Measurements from ENCODE around the gene HOXB8. TPM values are rescaled to one million over a fixed set of nuclear protein-coding genes. Genes with fewer than 3 reads are reported as not detected.

Gene HOXB8
- total RNA-seq, 4 donors from 2014 or later = 1.8 to 21.3 (median 8.9) TPM

DNA sequence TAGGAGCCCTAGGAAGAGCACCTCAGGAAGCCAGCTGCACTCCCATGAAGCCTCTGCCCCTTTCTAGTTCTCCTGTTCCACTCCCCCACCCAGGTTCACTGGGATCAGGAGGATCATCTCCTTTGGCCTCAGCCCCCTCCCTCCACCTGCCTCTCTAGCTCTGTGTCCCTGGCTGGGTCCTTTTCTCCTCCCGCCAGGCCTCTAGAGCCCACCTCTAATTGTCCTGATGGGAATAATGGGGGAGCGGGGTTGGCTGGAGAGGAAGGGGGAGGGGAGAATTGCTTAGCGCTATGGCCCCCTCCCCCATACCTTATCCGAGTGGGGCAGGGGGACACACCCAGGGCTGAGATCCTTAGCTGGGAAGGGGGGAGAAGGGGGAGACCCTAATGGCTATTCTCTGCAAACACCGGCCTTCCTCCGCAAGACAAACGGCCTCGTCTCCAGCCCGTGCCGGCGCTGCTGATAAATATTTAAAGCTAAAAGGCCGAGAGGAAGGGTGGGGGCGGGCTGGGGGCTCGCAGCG lies 5.3 kb downstream of the HOXB8 start:
- H3K9me3 ChIP-seq = no peaks in the 10 kb centered on the region
- H3K27me3 ChIP-seq = peaks cover 43% of the 10 kb centered on the region
- peak overlapping the region; percentile 90 to 94 (median 92) for H3K27ac ChIP-seq

DNA sequence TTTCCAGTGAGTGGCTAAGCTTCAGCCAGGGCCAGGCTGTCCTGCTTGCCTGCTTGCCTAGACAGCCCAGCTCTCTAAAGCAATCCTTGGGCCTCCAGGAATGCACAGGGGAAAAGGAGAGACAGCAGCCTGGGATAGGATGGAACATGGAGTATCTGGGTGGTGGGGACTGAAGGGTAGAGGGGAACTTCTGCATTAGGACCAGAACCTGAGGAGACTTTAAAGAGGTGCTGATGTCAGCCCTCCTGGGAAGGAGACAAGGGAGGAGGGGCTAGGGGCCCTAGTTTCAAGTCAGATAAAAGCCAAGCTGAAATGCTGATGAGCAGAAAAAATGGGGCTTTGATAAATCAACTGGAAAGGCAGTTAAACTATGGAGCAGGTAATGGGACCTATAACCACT lies 6.1 kb downstream of the HOXB8 start:
- Histone ChIP-seq H3K27ac (peak overlapping the region in 1 of 4 donors; percentile 90), H3K36me3 (no peaks in the 10 kb centered on the region), H3K4me1 (peaks cover 0 to 50% (median 40%) of the 10 kb centered on the region in 4 donors), H3K4me3 (peak overlapping the region in 2 of 4 donors; percentile 70 to 75), H3K9me3 (no peaks in the 10 kb centered on the region), H3K27me3 (peaks cover 37% of the 10 kb centered on the region)
- in situ Hi-C loops (cut with MboI; ENCODE audit: low pct_ligation_motif_present in 1 of 4, low pct_unique_long_range_greater_than_20kb in 1 of 4, low sequenced_read_pairs in 3 of 4) (no loop called here), intact Hi-C loops (cut with DNase I; ENCODE audit: low total_unique reads) (no loop called here)
- DNase-seq = no peak
- TF ChIP-seq POLR2A (IDR thresholded peaks at IDR 0.05) (no peak), POLR2AphosphoS5 (IDR thresholded peaks at IDR 0.05) (no peak), EP300 (IDR thresholded peaks at IDR 0.05; ENCODE audit: low read depth) (no peak)
- TF ChIP-seq, protein P1, sequence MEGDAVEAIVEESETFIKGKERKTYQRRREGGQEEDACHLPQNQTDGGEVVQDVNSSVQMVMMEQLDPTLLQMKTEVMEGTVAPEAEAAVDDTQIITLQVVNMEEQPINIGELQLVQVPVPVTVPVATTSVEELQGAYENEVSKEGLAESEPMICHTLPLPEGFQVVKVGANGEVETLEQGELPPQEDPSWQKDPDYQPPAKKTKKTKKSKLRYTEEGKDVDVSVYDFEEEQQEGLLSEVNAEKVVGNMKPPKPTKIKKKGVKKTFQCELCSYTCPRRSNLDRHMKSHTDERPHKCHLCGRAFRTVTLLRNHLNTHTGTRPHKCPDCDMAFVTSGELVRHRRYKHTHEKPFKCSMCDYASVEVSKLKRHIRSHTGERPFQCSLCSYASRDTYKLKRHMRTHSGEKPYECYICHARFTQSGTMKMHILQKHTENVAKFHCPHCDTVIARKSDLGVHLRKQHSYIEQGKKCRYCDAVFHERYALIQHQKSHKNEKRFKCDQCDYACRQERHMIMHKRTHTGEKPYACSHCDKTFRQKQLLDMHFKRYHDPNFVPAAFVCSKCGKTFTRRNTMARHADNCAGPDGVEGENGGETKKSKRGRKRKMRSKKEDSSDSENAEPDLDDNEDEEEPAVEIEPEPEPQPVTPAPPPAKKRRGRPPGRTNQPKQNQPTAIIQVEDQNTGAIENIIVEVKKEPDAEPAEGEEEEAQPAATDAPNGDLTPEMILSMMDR (IDR thresholded peaks at IDR 0.05) = no peak

More for the DNA sequence above, 5.3 kb downstream of the HOXB8 start:
- Histone ChIP-seq H3K36me3 (no peaks in the 10 kb centered on the region), H3K4me1 (peaks cover 0 to 58% (median 48%) of the 10 kb centered on the region in 4 donors), H3K4me3 (peak overlapping the region; percentile 62 to 75 (median 68))
- in situ Hi-C loops (cut with MboI; ENCODE audit: low pct_ligation_motif_present in 1 of 4, low pct_unique_long_range_greater_than_20kb in 1 of 4, low sequenced_read_pairs in 3 of 4) = no loop called here
- 13 to 79% methylated on average over 2 to 14 of the region's 15 CpGs for WGBS, 2 donors (ENCODE audit: low coverage in 1 of 2)
- intact Hi-C loops (cut with DNase I; ENCODE audit: low total_unique reads) = no loop called here
- TF ChIP-seq POLR2AphosphoS5 (IDR thresholded peaks at IDR 0.05) (no peak), EP300 (IDR thresholded peaks at IDR 0.05; ENCODE audit: low read depth) (no peak), POLR2A (IDR thresholded peaks at IDR 0.05) (no peak)
- TF ChIP-seq, protein P1 (IDR thresholded peaks at IDR 0.05) = no peak
- no peak for DNase-seq

DNA sequence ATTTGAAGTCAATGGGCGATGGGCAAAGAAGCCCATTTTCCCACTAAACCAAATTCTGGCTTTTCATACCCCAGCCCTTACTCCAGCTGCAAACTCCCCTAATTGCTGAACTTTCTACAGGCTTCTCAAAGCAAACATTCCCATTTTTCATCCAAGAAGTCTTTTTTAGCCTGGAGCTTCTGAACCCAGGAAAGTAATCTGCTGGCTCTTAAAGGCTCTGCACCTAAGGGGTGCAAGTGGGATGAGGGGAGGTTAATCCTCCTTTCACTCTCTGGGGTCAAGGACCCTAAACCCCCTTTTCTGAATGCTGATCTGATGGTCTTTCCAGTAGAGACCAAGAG lies 6.6 kb downstream of the HOXB8 start:
- Histone ChIP-seq H3K27ac (no peak overlapping the region), H3K4me3 (no peak overlapping the region), H3K27me3 (peaks cover 35% of the 10 kb centered on the region), H3K9me3 (no peaks in the 10 kb centered on the region), H3K36me3 (no peaks in the 10 kb centered on the region), H3K4me1 (peaks cover 0 to 44% (median 36%) of the 10 kb centered on the region in 4 donors)
- intact Hi-C loops (cut with DNase I; ENCODE audit: low total_unique reads) = no loop called here
- WGBS, 2 donors (ENCODE audit: low coverage in 1 of 2) = 100% methylated on average over 1 of the region's 1 CpG
- TF ChIP-seq EP300 (IDR thresholded peaks at IDR 0.05; ENCODE audit: low read depth) (no peak), POLR2AphosphoS5 (IDR thresholded peaks at IDR 0.05) (no peak), POLR2A (IDR thresholded peaks at IDR 0.05) (no peak)
- TF ChIP-seq, protein P1 (IDR thresholded peaks at IDR 0.05) = no peak
- in situ Hi-C loops (cut with MboI; ENCODE audit: low pct_ligation_motif_present in 1 of 4, low pct_unique_long_range_greater_than_20kb in 1 of 4, low sequenced_read_pairs in 3 of 4) = no loop called here
- DNase-seq = no peak

DNA sequence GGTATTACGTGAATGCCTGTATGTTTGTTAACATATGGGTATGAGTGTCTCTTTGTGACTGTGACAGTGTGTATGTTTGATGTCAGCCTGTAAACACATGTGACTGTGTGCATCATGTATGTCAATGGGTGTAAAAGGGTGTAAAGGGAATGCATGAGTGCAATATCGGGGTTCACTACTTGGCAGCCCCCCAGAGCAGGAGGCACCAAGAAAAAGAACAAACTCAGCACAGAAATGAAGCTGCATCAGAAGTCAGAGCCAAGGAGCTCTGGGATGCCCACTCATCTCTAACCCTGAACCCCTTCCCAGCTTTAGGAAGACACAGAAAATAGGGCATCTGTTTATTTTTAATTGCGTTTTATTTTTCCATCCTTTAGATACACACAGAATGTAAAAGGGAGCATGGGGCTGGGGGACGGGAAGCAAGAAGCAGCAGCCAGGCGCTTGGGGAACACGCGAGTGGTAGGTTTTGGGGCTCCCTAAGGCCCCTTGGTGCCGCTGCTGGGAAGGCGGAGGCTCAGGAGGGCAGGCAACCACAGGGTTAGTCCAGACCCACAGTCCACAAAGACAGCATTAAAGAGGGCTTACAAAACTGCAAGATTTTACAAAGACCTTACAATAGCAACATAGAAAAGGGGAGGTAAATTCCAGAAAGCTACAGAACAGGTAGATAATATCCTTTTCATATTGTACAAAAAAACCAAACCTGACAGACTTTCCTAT lies 8.0 kb downstream of the HOXB8 start:
- peaks cover 0 to 39% (median 31%) of the 10 kb centered on the region in 4 donors for H3K4me1 ChIP-seq
- no peaks in the 10 kb centered on the region for H3K36me3 ChIP-seq
- peaks cover 21% of the 10 kb centered on the region for H3K27me3 ChIP-seq
- H3K9me3 ChIP-seq = no peaks in the 10 kb centered on the region
- TF ChIP-seq, protein P1 (IDR thresholded peaks at IDR 0.05) = no peak
- TF ChIP-seq POLR2A (IDR thresholded peaks at IDR 0.05) (no peak), EP300 (IDR thresholded peaks at IDR 0.05; ENCODE audit: low read depth) (no peak), POLR2AphosphoS5 (IDR thresholded peaks at IDR 0.05) (no peak)
- WGBS, 2 donors (ENCODE audit: low coverage in 1 of 2) = 88 to 96% methylated on average over 9 of the region's 9 CpGs
- no peak overlapping the region for H3K4me3 ChIP-seq
- intact Hi-C loops (cut with DNase I; ENCODE audit: low total_unique reads) = no loop called here
- DNase-seq = no peak
- in situ Hi-C loops (cut with MboI; ENCODE audit: low pct_ligation_motif_present in 1 of 4, low pct_unique_long_range_greater_than_20kb in 1 of 4, low sequenced_read_pairs in 3 of 4) = no loop called here
- no peak overlapping the region for H3K27ac ChIP-seq
